ENCODE measurements around the gene C17orf107. TPM values are rescaled to one million over a fixed set of nuclear protein-coding genes. Genes with fewer than 3 reads are reported as not detected.
"Not testable (repeated sequence)": the region's sequence is repeated elsewhere in the genome, so short reads cannot be mapped to it uniquely, and the experiment has no call there.

C17orf107 gene
- total RNA-seq, 2 donors from 2014 or later, result 5.2 to 11.9 TPM

- TF ChIP-seq POLR2A (IDR thresholded peaks at IDR 0.05) (no peak), CTCF (IDR thresholded peaks at IDR 0.05) (no peak)
- no peak for DNase-seq
- no peak for ATAC-seq
- intact Hi-C loops (cut with DNase I), result no loop called here
- Histone ChIP-seq H3K27ac (no peak overlapping the region), H3K4me3 (no peak overlapping the region), H3K36me3 (replicated peaks in 1 of 2; ENCODE audit: insufficient read depth in 1 of 2, low read depth in 2 of 2) (no peaks in the 10 kb centered on the region), H3K4me1 (no peaks in the 10 kb centered on the region), H3K27me3 (no peaks in the 10 kb centered on the region), H3K9me3 (no peaks in the 10 kb centered on the region)
- 84 to 94% methylated on average over 4 of the region's 4 CpGs for WGBS, 2 donors
These were observed 22.0 kb downstream of the C17orf107 start for GRCh38 chr17:4921320-4921719.

GRCh38 chr17:4926577-4927335, 27.4 kb downstream of the C17orf107 start:
- DNase-seq; H3K9me3 ChIP-seq; H3K36me3 ChIP-seq (replicated peaks in 1 of 2; ENCODE audit: insufficient read depth in 1 of 2, low read depth in 2 of 2); intact Hi-C loops (cut with DNase I); H3K27me3 ChIP-seq; ATAC-seq; H3K27ac ChIP-seq; H3K4me1 ChIP-seq; H3K4me3 ChIP-seq: not testable (repeated sequence)
- 77 to 83% methylated on average over 24 of the region's 24 CpGs for WGBS, 2 donors

- TF ChIP-seq CTCF (IDR thresholded peaks at IDR 0.05) (no peak), POLR2A (IDR thresholded peaks at IDR 0.05) (no peak)
- ATAC-seq, result no peak
These were observed 29.5 kb downstream of the C17orf107 start for GRCh38 chr17:4928881-4929280.

GRCh38 chr17:4931963-4932362, 32.6 kb downstream of the C17orf107 start, which contains the start of gene GP1BA:
Gene GP1BA (plus strand): TSS chr17:4932277. CDS start chr17:4932605, 328 bp downstream.
- Histone ChIP-seq H3K4me1 (peaks cover 6% of the 10 kb centered on the region), H3K27me3 (no peaks in the 10 kb centered on the region), H3K36me3 (replicated peaks in 1 of 2; ENCODE audit: insufficient read depth in 1 of 2, low read depth in 2 of 2) (no peaks in the 10 kb centered on the region), H3K4me3 (no peak within 1 kb of the TSS), H3K9me3 (no peaks in the 10 kb centered on the region), H3K27ac (no peak within 1 kb of the TSS)
- 64 to 87% methylated on average over 14 of the region's 14 CpGs for WGBS, 2 donors
- no peak for TF ChIP-seq POLR2A (IDR thresholded peaks at IDR 0.05)
- no peak for TF ChIP-seq CTCF (IDR thresholded peaks at IDR 0.05)
- ATAC-seq (no peak), DNase-seq (no peak)
- intact Hi-C loops (cut with DNase I), result no loop called here

More at GRCh38 chr17:4928881-4929280, 29.5 kb downstream of the C17orf107 start:
- H3K4me1 ChIP-seq, result no peaks in the 10 kb centered on the region
- no peak for DNase-seq
- WGBS, 2 donors, result 92 to 93% methylated on average over 18 of the region's 18 CpGs
- H3K9me3 ChIP-seq, result no peaks in the 10 kb centered on the region
- H3K4me3 ChIP-seq, result no peak overlapping the region
- no peaks in the 10 kb centered on the region for H3K27me3 ChIP-seq
- H3K36me3 ChIP-seq (replicated peaks in 1 of 2; ENCODE audit: insufficient read depth in 1 of 2, low read depth in 2 of 2), result no peaks in the 10 kb centered on the region
- no peak overlapping the region for H3K27ac ChIP-seq
- intact Hi-C loops (cut with DNase I), result no loop called here

- DNase-seq (no peak), ATAC-seq (no peak)
- intact Hi-C loops (cut with DNase I), result no loop called here
These were observed 33.4 kb downstream of the C17orf107 start for GRCh38 chr17:4932756-4933155.

More at GRCh38 chr17:4932756-4933155, 33.4 kb downstream of the C17orf107 start:
- Histone ChIP-seq H3K27ac (no peak overlapping the region), H3K4me3 (no peak overlapping the region), H3K27me3 (no peaks in the 10 kb centered on the region), H3K4me1 (peaks cover 6% of the 10 kb centered on the region), H3K9me3 (no peaks in the 10 kb centered on the region), H3K36me3 (replicated peaks in 1 of 2; ENCODE audit: insufficient read depth in 1 of 2, low read depth in 2 of 2) (peaks cover 0 to 5% of the 10 kb centered on the region in 2 donors)
- 85 to 86% methylated on average over 1 to 12 of the region's 12 CpGs for WGBS, 2 donors
- no peak for TF ChIP-seq CTCF (IDR thresholded peaks at IDR 0.05)
- no peak for TF ChIP-seq POLR2A (IDR thresholded peaks at IDR 0.05)

All from body of pancreas (tissue), 4 donors.